Activated T-helper 17 cell treated with anti-CD3 and anti-CD28 coated beads, Interleukin-2, amount 50 U/mL, for 72 hours (primary cell): Measurements from ENCODE around the gene ENPP4. TPM values are rescaled to one million over a fixed set of nuclear protein-coding genes. Genes with fewer than 3 reads are reported as not detected.

Experiments
- total RNA-seq, 2 donors: library from RNA; stranded (reverse); gene quantifications; one replicate each; pipeline ENCODE4 v1.2.3, GENCODE V29; 2022

The ENPP4 gene
- total RNA-seq, 2 donors from 2014 or later = 7.4 to 9.1 TPM

Other genes starting within 250 kb of the ENPP4 start
- 10 to 100 TPM; 10.6 to 10.7 TPM for gene CLIC5, start 114.1 kb upstream of the ENPP4 start, total RNA-seq
- gene ENPP5, start 41.0 kb downstream of the ENPP4 start, total RNA-seq = under 1 TPM in 1 of 2 donors, not detected in 1; 0.45 TPM